ENCODE measurements around the gene SORCS2.

DNA sequence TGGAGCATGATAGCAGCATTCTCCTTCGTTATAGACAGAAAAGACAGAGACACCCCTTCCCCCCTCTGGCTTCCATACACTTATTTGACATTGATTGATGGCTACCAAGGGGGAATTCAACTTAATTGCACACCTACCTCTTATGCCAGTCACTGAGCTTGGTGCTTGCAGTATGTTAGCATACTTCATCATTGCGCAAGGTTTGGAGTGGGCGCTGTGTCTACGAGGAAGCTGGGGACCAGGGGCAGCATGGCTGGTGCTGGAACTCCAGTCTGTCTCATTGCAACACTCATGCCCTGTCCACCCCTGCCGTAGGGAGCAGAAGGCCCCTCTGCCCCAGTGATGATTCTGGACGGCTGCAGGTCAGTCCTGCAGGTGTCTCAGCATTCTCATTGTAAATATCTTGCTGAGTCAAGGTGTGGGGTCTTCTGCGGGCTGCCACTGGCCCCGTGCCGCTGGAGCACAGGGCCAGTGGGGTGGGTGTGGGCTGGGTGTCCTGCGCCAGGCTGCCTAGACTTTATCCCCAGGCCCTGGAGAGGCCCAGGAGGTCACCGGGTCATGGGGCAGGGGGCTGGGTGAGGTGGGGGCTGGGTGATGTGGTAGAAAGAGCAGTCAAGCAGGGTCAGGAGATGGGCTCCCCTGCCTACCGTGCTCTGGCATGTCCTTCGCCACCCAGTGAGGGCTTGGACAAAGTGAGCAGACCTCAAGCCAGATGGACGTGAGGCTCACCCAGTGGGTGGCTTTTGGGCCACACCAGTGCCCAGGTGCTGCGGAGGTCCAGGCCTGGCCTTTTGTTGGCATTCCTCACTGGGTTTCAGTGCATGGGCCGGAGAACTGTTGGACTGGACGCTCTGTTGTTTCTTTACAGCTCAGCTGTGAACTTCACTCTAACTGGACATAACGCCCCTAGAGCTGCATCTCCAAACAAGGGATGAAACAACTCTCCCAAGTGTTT is 156.9 kb downstream of the SORCS2 start:
- TF ChIP-seq, protein P1, sequence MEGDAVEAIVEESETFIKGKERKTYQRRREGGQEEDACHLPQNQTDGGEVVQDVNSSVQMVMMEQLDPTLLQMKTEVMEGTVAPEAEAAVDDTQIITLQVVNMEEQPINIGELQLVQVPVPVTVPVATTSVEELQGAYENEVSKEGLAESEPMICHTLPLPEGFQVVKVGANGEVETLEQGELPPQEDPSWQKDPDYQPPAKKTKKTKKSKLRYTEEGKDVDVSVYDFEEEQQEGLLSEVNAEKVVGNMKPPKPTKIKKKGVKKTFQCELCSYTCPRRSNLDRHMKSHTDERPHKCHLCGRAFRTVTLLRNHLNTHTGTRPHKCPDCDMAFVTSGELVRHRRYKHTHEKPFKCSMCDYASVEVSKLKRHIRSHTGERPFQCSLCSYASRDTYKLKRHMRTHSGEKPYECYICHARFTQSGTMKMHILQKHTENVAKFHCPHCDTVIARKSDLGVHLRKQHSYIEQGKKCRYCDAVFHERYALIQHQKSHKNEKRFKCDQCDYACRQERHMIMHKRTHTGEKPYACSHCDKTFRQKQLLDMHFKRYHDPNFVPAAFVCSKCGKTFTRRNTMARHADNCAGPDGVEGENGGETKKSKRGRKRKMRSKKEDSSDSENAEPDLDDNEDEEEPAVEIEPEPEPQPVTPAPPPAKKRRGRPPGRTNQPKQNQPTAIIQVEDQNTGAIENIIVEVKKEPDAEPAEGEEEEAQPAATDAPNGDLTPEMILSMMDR (IDR thresholded peaks at IDR 0.05), result no peak
- TF ChIP-seq, protein P2, sequence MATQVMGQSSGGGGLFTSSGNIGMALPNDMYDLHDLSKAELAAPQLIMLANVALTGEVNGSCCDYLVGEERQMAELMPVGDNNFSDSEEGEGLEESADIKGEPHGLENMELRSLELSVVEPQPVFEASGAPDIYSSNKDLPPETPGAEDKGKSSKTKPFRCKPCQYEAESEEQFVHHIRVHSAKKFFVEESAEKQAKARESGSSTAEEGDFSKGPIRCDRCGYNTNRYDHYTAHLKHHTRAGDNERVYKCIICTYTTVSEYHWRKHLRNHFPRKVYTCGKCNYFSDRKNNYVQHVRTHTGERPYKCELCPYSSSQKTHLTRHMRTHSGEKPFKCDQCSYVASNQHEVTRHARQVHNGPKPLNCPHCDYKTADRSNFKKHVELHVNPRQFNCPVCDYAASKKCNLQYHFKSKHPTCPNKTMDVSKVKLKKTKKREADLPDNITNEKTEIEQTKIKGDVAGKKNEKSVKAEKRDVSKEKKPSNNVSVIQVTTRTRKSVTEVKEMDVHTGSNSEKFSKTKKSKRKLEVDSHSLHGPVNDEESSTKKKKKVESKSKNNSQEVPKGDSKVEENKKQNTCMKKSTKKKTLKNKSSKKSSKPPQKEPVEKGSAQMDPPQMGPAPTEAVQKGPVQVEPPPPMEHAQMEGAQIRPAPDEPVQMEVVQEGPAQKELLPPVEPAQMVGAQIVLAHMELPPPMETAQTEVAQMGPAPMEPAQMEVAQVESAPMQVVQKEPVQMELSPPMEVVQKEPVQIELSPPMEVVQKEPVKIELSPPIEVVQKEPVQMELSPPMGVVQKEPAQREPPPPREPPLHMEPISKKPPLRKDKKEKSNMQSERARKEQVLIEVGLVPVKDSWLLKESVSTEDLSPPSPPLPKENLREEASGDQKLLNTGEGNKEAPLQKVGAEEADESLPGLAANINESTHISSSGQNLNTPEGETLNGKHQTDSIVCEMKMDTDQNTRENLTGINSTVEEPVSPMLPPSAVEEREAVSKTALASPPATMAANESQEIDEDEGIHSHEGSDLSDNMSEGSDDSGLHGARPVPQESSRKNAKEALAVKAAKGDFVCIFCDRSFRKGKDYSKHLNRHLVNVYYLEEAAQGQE (IDR thresholded peaks at IDR 0.05; ENCODE audit: insufficient read depth in 1 of 2, low read depth in 2 of 2, low read length in 1 of 2), result no peak

All from Panc1 (cell line).